Measurements from ENCODE around the gene TGFBR1.

TGFBR1 gene

GRCh38 chr9:99138424-99139284 is 33.7 kb downstream of the TGFBR1 start:
- DNase-seq: no peak

DNA sequence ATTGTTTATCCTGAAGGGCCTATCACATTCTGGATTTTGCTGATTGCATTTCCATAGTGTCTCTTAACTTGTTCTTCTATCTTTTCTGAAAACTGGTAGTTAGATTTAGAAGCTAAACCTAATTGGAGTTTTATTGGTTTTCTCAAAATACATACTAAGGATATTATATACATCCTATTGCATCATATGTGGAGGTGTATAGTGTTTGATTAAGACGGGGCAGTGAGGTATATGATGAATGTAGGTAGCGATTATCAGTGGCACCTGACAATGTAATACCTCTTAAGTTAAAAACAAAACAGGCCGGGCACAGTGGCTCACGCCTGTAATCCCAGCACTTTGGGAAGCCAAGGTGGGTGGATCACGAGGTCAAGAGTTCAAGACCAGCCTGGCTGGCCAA is 35.0 kb downstream of the TGFBR1 start:
- DNase-seq: no peak

DNA sequence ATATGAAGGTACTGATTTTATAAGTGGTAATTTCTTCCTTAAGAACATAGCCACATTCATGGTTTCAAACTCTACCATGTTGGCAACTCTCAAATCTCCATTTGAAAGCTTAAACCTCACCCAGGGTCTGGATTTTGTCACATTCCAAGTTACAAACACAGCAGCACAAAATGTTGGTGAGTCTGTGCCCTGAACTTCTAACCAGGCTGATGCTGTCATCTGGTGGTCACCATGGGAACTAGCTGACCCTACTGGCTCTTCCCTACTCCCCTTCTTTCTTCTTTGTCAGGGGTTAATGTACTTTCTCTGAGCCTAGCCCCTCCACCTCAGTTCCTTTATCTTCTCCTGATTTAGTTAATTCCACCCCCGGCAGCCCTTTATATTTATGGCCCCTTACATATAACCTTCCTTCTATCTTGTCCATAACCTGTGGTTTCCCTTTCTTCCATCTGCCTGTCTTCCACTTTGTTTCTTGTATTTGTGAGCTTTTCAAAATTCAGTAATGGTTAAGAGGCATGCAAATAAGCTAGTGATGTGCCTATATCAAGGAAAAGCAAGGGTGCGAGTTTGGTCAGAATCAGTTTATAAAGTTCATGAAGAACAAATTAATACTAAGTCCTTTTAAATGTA is 35.9 kb downstream of the TGFBR1 start:
- DNase-seq: peak; percentile 64

DNA sequence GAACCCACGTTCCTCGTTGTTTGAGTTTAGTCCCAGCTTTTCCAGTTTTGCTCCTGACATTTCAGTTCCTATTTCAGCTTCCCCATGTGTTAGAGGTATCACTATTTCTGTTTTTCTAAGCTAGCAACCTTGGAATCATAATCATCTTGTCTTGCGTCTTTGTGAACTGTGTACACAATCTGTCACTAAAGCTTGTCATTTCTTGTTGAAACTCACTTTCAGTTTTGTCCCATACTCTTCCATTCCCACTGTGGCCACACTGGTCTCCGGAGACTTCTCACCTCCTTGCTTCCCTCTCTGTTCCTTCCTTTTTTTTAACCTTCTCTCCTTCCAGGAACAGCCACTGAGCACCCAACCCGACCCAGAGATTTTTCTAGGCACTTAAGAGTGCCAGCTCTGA is 36.9 kb downstream of the TGFBR1 start:
- no peak for DNase-seq

DNA sequence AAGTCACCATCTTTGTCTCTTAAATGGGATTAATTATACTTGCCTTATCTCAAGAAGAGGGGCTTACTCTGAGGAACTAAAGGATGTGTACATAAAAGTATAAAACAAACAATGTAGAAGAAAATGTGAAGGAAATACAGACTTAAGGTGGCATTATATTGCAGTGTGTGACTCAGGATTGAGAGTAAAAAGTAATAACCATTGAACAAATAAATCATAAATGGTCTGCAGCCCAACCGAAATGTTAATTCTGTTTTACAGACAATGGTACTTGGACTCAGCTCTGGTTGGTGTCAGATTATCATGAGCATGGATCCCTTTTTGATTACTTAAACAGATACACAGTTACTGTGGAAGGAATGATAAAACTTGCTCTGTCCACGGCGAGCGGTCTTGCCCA is 37.4 kb downstream of the TGFBR1 start:
- no peak for DNase-seq

GRCh38 chr9:99143655-99144054 is 38.7 kb downstream of the TGFBR1 start:
- no peak for DNase-seq

DNA sequence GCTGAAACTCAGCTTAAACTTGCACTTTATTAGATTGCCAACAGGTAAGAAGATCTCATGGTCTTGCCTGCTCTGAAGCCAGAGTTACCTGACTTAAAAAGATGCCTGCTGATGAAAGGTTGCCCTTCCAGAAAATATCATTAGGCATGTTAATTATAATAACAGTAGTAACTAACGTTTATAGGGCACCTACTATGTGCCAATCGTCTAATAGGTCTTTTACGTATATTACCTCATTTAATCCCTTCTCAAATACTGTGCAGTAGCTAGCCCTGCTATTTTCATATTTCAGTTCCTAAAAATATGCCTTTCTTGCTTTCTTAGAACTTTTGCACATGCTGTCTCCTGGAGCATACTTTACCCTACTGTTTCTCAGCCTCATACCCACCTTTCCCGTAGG is 40.1 kb downstream of the TGFBR1 start:
- DNase-seq: no peak

GRCh38 chr9:99146574-99146973 is 41.7 kb downstream of the TGFBR1 start:
- DNase-seq: no peak

- no peak for DNase-seq
These were observed 42.3 kb downstream of the TGFBR1 start for GRCh38 chr9:99147177-99147576.

GRCh38 chr9:99150451-99151171 is 45.7 kb downstream of the TGFBR1 start:
- no peak for DNase-seq

- no peak for DNase-seq
These were observed 49.4 kb downstream of the TGFBR1 start for GRCh38 chr9:99154356-99154755.

DNA sequence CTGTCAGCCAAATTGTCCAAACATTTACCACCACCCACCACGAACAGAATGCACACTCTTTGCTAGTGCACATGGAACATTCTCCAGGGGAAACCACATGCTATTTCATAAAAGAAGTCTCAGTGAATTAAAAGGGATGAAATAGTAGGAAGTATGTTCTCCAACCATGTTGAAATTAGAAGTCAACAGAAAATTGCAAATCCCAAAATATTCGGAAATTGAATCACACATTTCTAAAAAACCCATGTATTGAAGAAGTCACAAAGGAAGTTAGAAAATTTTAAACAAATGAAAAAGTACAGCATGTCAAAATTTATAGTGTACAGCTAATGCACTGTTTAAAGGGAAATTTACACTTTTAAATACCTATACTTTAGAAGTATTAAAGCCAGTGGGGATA is 50.8 kb downstream of the TGFBR1 start:
- no peak for DNase-seq

DNA sequence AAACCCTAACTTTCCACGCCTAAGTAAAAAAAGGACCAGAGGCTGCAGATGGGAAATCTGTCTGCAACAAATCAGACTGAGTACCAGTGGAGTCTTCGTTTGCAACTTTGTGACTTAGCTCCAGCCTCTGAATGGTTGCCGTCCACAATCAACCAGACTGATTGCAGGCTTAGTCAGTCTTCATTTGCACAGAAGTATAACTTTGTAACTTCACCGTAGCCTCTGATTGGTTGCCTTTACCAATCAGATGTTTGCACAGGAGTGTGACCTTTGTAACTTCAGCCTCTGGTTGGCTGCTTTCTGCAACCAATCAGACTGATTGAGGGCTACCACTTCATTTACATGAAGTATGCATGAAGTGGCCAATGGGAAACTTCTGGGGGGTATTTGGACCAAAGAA is 53.7 kb downstream of the TGFBR1 start:
- DNase-seq: no peak

DNA sequence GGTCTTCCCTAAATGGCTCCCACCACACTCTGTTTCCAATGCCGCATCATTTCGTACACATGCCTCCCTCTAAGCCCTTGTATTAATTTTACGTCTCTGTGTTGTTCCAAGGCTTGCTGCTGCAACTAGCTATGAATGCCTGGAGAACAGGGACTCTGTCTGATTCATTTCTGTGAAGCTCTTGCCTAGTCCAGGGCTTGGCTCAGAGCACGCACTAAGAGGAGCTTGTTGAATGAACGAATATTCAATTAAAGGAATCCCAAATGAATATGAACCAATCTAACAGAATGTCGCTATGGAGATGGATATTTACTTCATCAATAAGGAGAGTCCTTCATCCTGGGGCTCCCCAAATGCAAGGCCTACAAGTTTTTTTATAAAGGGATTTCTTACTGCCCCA is 55.3 kb downstream of the TGFBR1 start:
- no peak for DNase-seq

DNA sequence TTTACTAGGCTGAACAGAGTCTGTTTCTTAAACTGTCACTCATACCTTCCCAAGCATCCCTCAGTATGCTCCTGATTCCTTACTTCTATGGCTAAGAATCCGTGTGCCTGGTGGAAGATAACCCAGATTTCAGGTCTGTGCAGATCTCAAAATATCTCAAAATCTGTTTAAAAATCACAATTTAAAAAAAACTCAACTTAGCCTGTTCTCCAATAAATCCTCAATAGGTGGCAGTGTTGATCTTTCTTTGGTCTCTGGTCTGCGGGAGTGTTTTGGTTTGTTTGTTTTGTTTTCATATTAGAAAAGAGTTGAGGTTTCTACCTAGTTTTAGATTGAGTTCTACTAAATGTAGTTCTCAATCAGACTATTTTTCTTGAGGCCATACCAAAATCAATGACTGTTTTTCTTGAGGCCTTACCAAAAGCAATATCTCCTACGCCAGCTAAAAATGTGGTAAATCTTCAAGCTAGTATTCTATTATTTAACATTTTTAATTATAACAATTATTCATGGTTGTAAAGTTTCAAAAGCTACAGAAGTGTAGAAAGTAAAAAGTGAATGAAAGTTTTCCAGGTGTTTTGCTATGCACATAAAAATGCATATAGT is 57.9 kb downstream of the TGFBR1 start:
- peak; percentile 61 for DNase-seq

- DNase-seq: no peak
These were observed 61.2 kb downstream of the TGFBR1 start for GRCh38 chr9:99166149-99166548.

- no peak for DNase-seq
These were observed 62.2 kb downstream of the TGFBR1 start for GRCh38 chr9:99167119-99167518.

DNA sequence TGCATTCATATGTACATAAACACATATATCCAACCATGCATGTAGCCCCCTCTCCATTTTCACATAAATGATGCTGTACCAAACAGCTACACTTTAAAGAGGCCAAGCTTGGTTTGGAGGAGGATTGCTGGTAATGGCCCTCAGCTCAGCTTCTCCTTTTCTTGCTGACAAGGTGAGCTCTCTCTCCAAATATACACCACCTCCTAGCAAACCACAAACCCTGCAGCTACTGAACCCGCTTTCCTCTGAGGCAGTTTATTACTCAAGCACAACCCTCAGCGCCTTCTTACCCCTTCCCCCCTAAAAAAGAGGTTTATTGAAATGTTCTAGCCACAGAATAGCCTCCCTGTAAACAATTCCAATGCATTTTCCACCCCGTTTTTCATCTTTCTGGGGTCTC is 62.8 kb downstream of the TGFBR1 start:
- no peak for DNase-seq

DNA sequence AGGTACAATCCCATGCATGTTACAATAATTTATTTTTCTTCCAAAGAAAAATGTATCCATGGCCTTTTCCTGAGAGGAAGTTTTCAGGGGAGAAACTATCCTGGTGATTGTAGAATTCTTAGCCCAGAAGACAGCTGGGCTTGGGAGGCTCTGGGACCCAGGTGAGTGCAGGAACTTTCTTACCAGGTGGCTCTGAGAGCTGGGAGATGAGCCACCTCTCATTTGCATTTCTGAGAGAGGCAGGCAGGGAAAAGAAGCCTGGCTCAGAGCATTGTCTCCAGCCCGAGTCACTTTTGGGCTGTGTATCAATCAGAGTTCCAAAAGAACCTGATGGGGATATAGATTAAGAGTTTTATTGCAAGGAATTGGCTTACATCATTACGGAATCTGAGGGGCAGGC is 64.2 kb downstream of the TGFBR1 start:
- DNase-seq: no peak

DNA sequence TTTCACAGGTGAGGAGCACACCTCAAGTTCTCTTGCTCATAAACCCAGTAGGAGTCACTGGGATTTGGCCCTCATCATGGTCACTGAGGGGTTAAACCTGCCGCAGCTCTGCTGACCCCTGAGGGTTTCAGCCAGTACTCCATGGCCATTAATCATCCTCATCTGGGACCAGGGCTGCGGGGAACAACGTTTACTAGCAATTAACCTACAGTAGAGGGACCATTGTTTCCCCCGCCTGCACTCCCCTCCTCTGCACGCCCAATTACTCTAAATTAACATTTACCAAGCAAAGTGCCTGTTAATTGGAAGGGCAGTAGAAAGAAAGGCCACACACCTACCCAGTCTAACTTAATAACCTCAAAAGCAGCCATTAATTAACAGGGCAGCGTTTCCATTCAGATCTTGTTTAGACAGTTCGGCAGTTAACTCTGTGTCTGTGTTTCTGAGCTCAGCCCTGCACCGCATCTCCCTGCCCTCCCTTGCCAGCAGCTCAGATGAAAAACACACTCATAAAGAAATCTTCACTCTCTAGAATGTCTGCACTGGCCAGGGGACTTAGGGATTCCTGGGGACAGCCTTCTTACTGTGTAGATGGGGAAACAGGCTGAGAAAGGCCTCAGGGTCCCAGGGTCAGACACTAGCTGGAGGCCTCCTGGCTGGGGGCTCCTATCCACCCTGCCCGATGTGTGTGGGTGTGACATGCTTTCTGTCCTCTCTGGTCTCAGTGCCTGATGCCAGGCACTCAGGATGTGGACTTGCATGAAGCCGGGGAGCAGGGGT is 65.3 kb downstream of the TGFBR1 start:
- no peak for DNase-seq

- DNase-seq: no peak
These were observed 66.6 kb downstream of the TGFBR1 start for GRCh38 chr9:99171225-99172123.

Measured in inflammatory macrophage treated with lipopolysaccharide for 4 hours (primary cell).